HG03095 (cell line): ENCODE results near the gene FHOD3.

Source experiments
- ATAC-seq: cut with Tn5 transposase; IDR thresholded peaks from one replicate; pipeline ENCODE4 v1.9.1; 2021; ENCODE audit warnings: moderate library complexity; ENCODE audit not compliant: unreplicated experiment

FHOD3 gene

GRCh38 chr18:36403896-36404820 lies 106.6 kb downstream of the FHOD3 start:
- no peak for ATAC-seq

GRCh38 chr18:36405611-36406010 lies 108.1 kb downstream of the FHOD3 start:
- ATAC-seq = no peak

- no peak for ATAC-seq
Measured at GRCh38 chr18:36406805-36407204, 109.3 kb downstream of the FHOD3 start.

- no peak for ATAC-seq
Measured at GRCh38 chr18:36408606-36409005, 111.1 kb downstream of the FHOD3 start.

- ATAC-seq = no peak
Measured at GRCh38 chr18:36409779-36410178, 112.3 kb downstream of the FHOD3 start.

- no peak for ATAC-seq
Measured at GRCh38 chr18:36410346-36410745, 112.8 kb downstream of the FHOD3 start.

GRCh38 chr18:36411745-36412168 lies 114.2 kb downstream of the FHOD3 start:
- ATAC-seq = no peak

- no peak for ATAC-seq
Measured at GRCh38 chr18:36412778-36413177, 115.3 kb downstream of the FHOD3 start.

- ATAC-seq = no peak
Measured at GRCh38 chr18:36415171-36415570, 117.7 kb downstream of the FHOD3 start.

- no peak for ATAC-seq
Measured at GRCh38 chr18:36415625-36416024, 118.1 kb downstream of the FHOD3 start.

GRCh38 chr18:36419188-36419899 lies 121.8 kb downstream of the FHOD3 start:
- ATAC-seq = no peak

- ATAC-seq = no peak
Measured at GRCh38 chr18:36419900-36420531, 122.5 kb downstream of the FHOD3 start.

GRCh38 chr18:36420826-36421225 lies 123.3 kb downstream of the FHOD3 start:
- ATAC-seq = no peak

- no peak for ATAC-seq
Measured at GRCh38 chr18:36424741-36425142, 127.2 kb downstream of the FHOD3 start.

GRCh38 chr18:36427369-36427768 lies 129.9 kb downstream of the FHOD3 start:
- ATAC-seq = no peak

- no peak for ATAC-seq
Measured at GRCh38 chr18:36427831-36428230, 130.3 kb downstream of the FHOD3 start.

- no peak for ATAC-seq
Measured at GRCh38 chr18:36428431-36429029, 131.0 kb downstream of the FHOD3 start.

- ATAC-seq = no peak
Measured at GRCh38 chr18:36432880-36433555, 135.5 kb downstream of the FHOD3 start.

GRCh38 chr18:36436387-36436786 lies 138.9 kb downstream of the FHOD3 start:
- no peak for ATAC-seq

GRCh38 chr18:36440614-36441013 lies 143.1 kb downstream of the FHOD3 start:
- ATAC-seq = no peak
